ENCODE measurements around the gene DNAJC21. TPM values are rescaled to one million over a fixed set of nuclear protein-coding genes. Genes with fewer than 3 reads are reported as not detected.
A peak's percentile ranks its signal among the peaks of the same experiment; 100 is the strongest.

Gene DNAJC21
- total RNA-seq, 1 donor from 2014 or later: 45.3 TPM

- Mint-ChIP-seq H3K36me3 (peaks cover 2% of the 10 kb centered on the region), H3K9me3 (peaks cover 17% of the 10 kb centered on the region), H3K27ac (no peak overlapping the region), H3K27me3 (ENCODE audit: low read depth) (no peaks in the 10 kb centered on the region), H3K4me3 (no peak overlapping the region), H3K4me1 (peaks cover 7% of the 10 kb centered on the region)
- no peak for TF ChIP-seq CTCF (IDR thresholded peaks at IDR 0.05; ENCODE audit: unreplicated experiment)
- DNase-seq (ENCODE audit: low spot score in 2 of 2, unreplicated experiment in 2 of 2): no peak
Observed at GRCh38 chr5:34996261-34996660, 66.9 kb downstream of the DNAJC21 start.

- H3K27ac Mint-ChIP-seq: no peak overlapping the region
- TF ChIP-seq CTCF (IDR thresholded peaks at IDR 0.05; ENCODE audit: unreplicated experiment): no peak
- peaks cover 3% of the 10 kb centered on the region for H3K4me1 Mint-ChIP-seq
- no peak for DNase-seq (ENCODE audit: low spot score in 2 of 2, unreplicated experiment in 2 of 2)
- no peaks in the 10 kb centered on the region for H3K36me3 Mint-ChIP-seq
- H3K27me3 Mint-ChIP-seq (ENCODE audit: low read depth): no peaks in the 10 kb centered on the region
- H3K4me3 Mint-ChIP-seq: no peak overlapping the region
- peaks cover 3% of the 10 kb centered on the region for H3K9me3 Mint-ChIP-seq
Observed at GRCh38 chr5:34998058-34998789, 68.9 kb downstream of the DNAJC21 start.

- Mint-ChIP-seq H3K27me3 (ENCODE audit: low read depth) (peaks cover 18% of the 10 kb centered on the region), H3K27ac (no peak overlapping the region), H3K9me3 (peaks cover 2% of the 10 kb centered on the region), H3K4me1 (peaks cover 3% of the 10 kb centered on the region), H3K4me3 (no peak overlapping the region), H3K36me3 (no peaks in the 10 kb centered on the region)
- DNase-seq (ENCODE audit: low spot score in 2 of 2, unreplicated experiment in 2 of 2): no peak
- TF ChIP-seq CTCF (IDR thresholded peaks at IDR 0.05; ENCODE audit: unreplicated experiment): no peak
Observed at GRCh38 chr5:35001842-35002241, 72.5 kb downstream of the DNAJC21 start.

GRCh38 chr5:35002459-35002858 lies 73.1 kb downstream of the DNAJC21 start:
- Mint-ChIP-seq H3K36me3 (no peaks in the 10 kb centered on the region), H3K9me3 (peaks cover 6% of the 10 kb centered on the region), H3K27ac (no peak overlapping the region), H3K27me3 (ENCODE audit: low read depth) (peaks cover 21% of the 10 kb centered on the region), H3K4me1 (peaks cover 3% of the 10 kb centered on the region), H3K4me3 (no peak overlapping the region)
- TF ChIP-seq CTCF (IDR thresholded peaks at IDR 0.05; ENCODE audit: unreplicated experiment): no peak
- DNase-seq (ENCODE audit: low spot score in 2 of 2, unreplicated experiment in 2 of 2): no peak

GRCh38 chr5:35003018-35003957 lies 73.9 kb downstream of the DNAJC21 start:
- Mint-ChIP-seq H3K27me3 (ENCODE audit: low read depth) (peaks cover 22% of the 10 kb centered on the region), H3K4me3 (no peak overlapping the region), H3K36me3 (no peaks in the 10 kb centered on the region), H3K4me1 (peaks cover under 1% of the 10 kb centered on the region), H3K27ac (no peak overlapping the region), H3K9me3 (peaks cover 9% of the 10 kb centered on the region)
- DNase-seq (ENCODE audit: low spot score in 2 of 2, unreplicated experiment in 2 of 2): peak; percentile 41 to 79
- peak; percentile 99 for TF ChIP-seq CTCF (IDR thresholded peaks at IDR 0.05; ENCODE audit: unreplicated experiment)

All from mesothelial cell of epicardium (in vitro differentiated cells).